Thymus (tissue), 11 donors: ENCODE results near the gene CCR7. TPM values are rescaled to one million over a fixed set of nuclear protein-coding genes. Genes with fewer than 3 reads are reported as not detected.
A peak's percentile ranks its signal among the peaks of the same experiment; 100 is the strongest.
"Not testable (repeated sequence)": the region's sequence is repeated elsewhere in the genome, so short reads cannot be mapped to it uniquely, and the experiment has no call there.

ENCODE experiments used
- DNase-seq, 9 donors: peaks; one replicate each; pipeline ENCODE4 v3.0.0-alpha.2; 2013; ENCODE audit warnings: low spot score in 9 of 9, low read depth in 6 of 9, missing footprints in 1 of 9
- H3K27ac ChIP-seq, 2 donors: one replicate each; pipeline ENCODE4 v1.5.1; 2013; ENCODE audit warnings: control low read depth in 1 of 2, low read depth in 1 of 2, low read length in 1 of 2, mild to moderate bottlenecking in 1 of 2, moderate library complexity in 1 of 2
- H3K27me3 ChIP-seq, 2 donors: one replicate each; pipeline ENCODE4 v1.5.1; 2013; ENCODE audit warnings: low read length in 1 of 2; ENCODE audit not compliant: control insufficient read depth in 2 of 2, insufficient read depth in 1 of 2
- H3K36me3 ChIP-seq, 2 donors: one replicate each; pipeline ENCODE4 v1.5.1; 2013; ENCODE audit warnings: low read length in 1 of 2, mild to moderate bottlenecking in 1 of 2, moderate library complexity in 1 of 2; ENCODE audit not compliant: control insufficient read depth in 2 of 2, insufficient read depth in 2 of 2
- H3K4me1 ChIP-seq, 2 donors: one replicate each; pipeline ENCODE4 v1.5.1; 2013; ENCODE audit warnings: low read length in 2 of 2; ENCODE audit not compliant: control insufficient read depth in 2 of 2, insufficient read depth in 2 of 2
- H3K4me3 ChIP-seq, 2 donors: one replicate each; pipeline ENCODE4 v1.5.1; 2013; ENCODE audit warnings: low read length in 2 of 2, control low read depth in 1 of 2, mild to moderate bottlenecking in 1 of 2
- H3K9me3 ChIP-seq, 2 donors: one replicate each; pipeline ENCODE4 v1.5.1; 2013; ENCODE audit warnings: low read length in 1 of 2, mild to moderate bottlenecking in 1 of 2; ENCODE audit not compliant: control insufficient read depth in 2 of 2, insufficient read depth in 1 of 2
- WGBS: extraction: QIAGEN DNeasy Blood & Tissue Kit; methylation state at CpG from one replicate; pipeline ENCODE4 v1.1.7; 2013; 5-methylcytosine and 5-hydroxymethylcytosine counted together
- polyA plus RNA-seq: library from polyadenylated mRNA; stranded (reverse); fragments of 200-250 nt; gene quantifications from one replicate; pipeline ENCODE4 v1.2.3, GENCODE V29; 2013
- total RNA-seq: library from RNA; stranded (reverse); fragments of 120-200 nt; gene quantifications from one replicate; pipeline ENCODE4 v1.2.4, GENCODE V29; 2013
- donor health status: healthy.

CCR7 gene
- total and polyA plus RNA-seq, 2 donors, result 60.3 to 102 TPM

GRCh38 chr17:40598301-40598618 is 33.0 kb upstream of the CCR7 start:
- no peak for DNase-seq

GRCh38 chr17:40597556-40598300 is 32.5 kb upstream of the CCR7 start:
- Histone ChIP-seq H3K4me3 (no peak overlapping the region), H3K36me3 (no peaks in the 10 kb centered on the region), H3K27ac (peak overlapping the region; percentile 90 to 92), H3K27me3 (no peaks in the 10 kb centered on the region), H3K4me1 (peaks cover 8 to 54% of the 10 kb centered on the region in 2 donors), H3K9me3 (no peaks in the 10 kb centered on the region)
- 91% methylated on average over 9 of the region's 9 CpGs for WGBS
- no peak for DNase-seq

More at GRCh38 chr17:40598301-40598618, 33.0 kb upstream of the CCR7 start:
- peaks cover 8 to 59% of the 10 kb centered on the region in 2 donors for H3K4me1 ChIP-seq
- 86% methylated on average over 5 of the region's 5 CpGs for WGBS
- H3K27me3 ChIP-seq, result no peaks in the 10 kb centered on the region
- H3K4me3 ChIP-seq, result no peak overlapping the region
- H3K27ac ChIP-seq, result peak overlapping the region; percentile 77 to 90
- no peaks in the 10 kb centered on the region for H3K9me3 ChIP-seq
- no peaks in the 10 kb centered on the region for H3K36me3 ChIP-seq

GRCh38 chr17:40597156-40597555 is 31.9 kb upstream of the CCR7 start:
- Histone ChIP-seq H3K4me1 (peaks cover 8 to 48% of the 10 kb centered on the region in 2 donors), H3K4me3 (no peak overlapping the region), H3K36me3 (no peaks in the 10 kb centered on the region), H3K27me3 (no peaks in the 10 kb centered on the region), H3K9me3 (no peaks in the 10 kb centered on the region), H3K27ac (peak overlapping the region; percentile 90 to 92)
- DNase-seq, result peak in 1 of 9 donors; percentile 60
- 84% methylated on average over 3 of the region's 3 CpGs for WGBS

DNA sequence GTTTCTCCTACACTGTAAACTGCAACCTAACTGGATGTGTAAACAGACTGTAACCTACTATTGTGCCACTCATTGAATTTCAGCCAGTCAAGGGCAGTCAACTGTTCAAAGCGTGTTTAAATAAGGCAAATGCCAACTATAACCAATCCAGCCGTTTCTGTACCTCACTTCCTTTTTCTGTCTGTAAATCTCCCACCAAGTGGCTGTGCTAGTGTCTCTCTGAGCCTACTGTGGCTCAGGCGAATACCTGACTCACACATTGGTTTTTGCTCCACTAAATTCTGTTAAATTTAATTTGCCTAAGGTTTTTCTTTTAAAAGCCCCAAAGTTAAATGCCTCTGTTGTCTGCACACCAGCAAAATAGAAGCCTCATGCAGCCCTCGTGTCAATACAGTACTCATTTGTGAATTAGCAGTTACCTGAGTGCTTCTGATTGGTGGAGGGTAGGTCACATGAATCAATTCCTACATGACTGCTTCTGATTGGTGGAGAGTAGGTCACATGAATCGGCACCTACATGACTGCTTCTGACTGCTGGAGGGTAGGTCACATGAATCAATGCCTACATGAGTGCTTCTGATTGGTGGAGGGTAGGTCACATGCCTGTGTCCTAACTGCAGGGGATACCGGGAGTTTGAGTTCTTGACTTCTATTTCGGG is 31.1 kb upstream of the CCR7 start:
- DNase-seq, result peak in 1 of 9 donors; percentile 51
- 77% methylated on average over 7 of the region's 7 CpGs for WGBS
- Histone ChIP-seq H3K4me3 (no peak overlapping the region), H3K27me3 (no peaks in the 10 kb centered on the region), H3K9me3 (no peaks in the 10 kb centered on the region), H3K27ac (peak overlapping the region; percentile 76 to 90), H3K36me3 (no peaks in the 10 kb centered on the region), H3K4me1 (peaks cover 8 to 41% of the 10 kb centered on the region in 2 donors)

- Histone ChIP-seq H3K4me1 (peaks cover 0 to 2% of the 10 kb centered on the region in 2 donors), H3K27ac (no peak overlapping the region), H3K9me3 (no peaks in the 10 kb centered on the region), H3K36me3 (no peaks in the 10 kb centered on the region), H3K4me3 (no peak overlapping the region), H3K27me3 (no peaks in the 10 kb centered on the region)
- WGBS, result 97% methylated on average over 3 of the region's 3 CpGs
- no peak for DNase-seq
Observed at GRCh38 chr17:40590742-40591141, 25.5 kb upstream of the CCR7 start.

GRCh38 chr17:40588552-40588951 is 23.3 kb upstream of the CCR7 start:
- Histone ChIP-seq H3K9me3 (no peaks in the 10 kb centered on the region), H3K27ac (no peak overlapping the region), H3K4me3 (no peak overlapping the region), H3K36me3 (no peaks in the 10 kb centered on the region), H3K4me1 (peaks cover 0 to 2% of the 10 kb centered on the region in 2 donors), H3K27me3 (no peaks in the 10 kb centered on the region)
- DNase-seq, result no peak
- 92% methylated on average over 2 of the region's 2 CpGs for WGBS

DNA sequence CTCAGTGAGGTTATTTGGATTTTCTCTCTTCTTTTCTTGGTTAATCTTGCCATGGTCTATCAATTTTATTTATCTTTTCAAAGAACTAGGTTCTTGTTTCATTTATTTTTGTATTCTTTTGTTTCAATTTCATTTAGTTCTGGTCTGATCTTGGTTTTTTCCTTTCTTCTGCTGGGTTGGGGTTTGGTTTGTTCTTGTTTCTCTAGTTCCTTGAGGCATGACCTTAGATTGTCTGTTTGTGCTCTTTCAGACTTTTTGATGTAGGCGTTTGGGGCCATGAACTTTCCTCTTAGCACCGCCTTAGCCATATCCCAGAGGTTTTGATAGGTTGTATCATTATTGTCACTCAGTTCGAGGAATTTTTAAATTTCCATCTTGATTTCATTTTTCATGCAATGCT is 21.0 kb upstream of the CCR7 start:
- not testable (repeated sequence) for H3K4me3 ChIP-seq, DNase-seq, H3K27ac ChIP-seq, H3K36me3 ChIP-seq, H3K9me3 ChIP-seq, H3K27me3 ChIP-seq
- H3K4me1 ChIP-seq, result peaks cover 13 to 19% of the 10 kb centered on the region in 2 donors
- WGBS, result 81% methylated on average over 3 of the region's 3 CpGs

GRCh38 chr17:40584950-40585349 is 19.7 kb upstream of the CCR7 start:
- H3K9me3 ChIP-seq, H3K36me3 ChIP-seq, DNase-seq, H3K4me3 ChIP-seq, H3K27me3 ChIP-seq, H3K27ac ChIP-seq: not testable (repeated sequence)
- H3K4me1 ChIP-seq, result peaks cover 13 to 25% of the 10 kb centered on the region in 2 donors
- WGBS, result 97% methylated on average over 2 of the region's 2 CpGs

DNA sequence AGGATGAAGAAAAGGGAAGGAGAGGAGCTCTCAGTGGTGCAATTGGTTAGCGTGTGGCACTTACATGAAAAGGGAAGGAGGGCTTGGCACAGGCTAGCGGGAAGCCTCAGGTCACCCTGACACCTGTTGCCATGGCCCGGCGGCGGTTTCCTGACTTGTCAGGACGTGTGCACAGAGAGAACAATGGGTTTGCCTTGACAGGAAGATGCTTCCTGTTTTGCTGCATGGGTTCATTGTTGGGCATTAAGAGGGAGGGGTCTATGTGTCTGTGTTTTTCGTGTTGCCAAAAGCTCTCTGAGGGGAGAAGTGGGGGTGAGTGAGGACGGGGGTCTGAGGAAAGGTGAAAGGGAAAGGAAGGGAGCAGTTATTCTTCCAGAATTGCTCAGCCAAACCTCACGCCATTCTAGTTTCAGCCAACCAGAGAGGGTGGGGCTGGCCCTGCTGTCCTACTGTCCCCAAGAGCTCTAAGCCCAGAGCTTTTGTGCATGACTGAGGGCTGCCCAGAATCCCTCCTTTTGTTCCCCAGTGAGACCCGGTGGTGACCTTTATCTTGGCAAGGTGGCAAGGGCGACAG is 17.1 kb upstream of the CCR7 start:
- H3K36me3 ChIP-seq, result no peaks in the 10 kb centered on the region
- WGBS, result 7% methylated on average over 11 of the region's 11 CpGs
- peak overlapping the region; percentile 85 to 92 for H3K27ac ChIP-seq
- H3K4me3 ChIP-seq, result peak overlapping the region in 1 of 2 donors; percentile 27
- peaks cover 0 to 3% of the 10 kb centered on the region in 2 donors for H3K9me3 ChIP-seq
- DNase-seq, result peak in 5 of 9 donors; percentile 55 to 89 (median 67)
- peaks cover 13 to 27% of the 10 kb centered on the region in 2 donors for H3K4me1 ChIP-seq
- H3K27me3 ChIP-seq, result no peaks in the 10 kb centered on the region
